Measurements from ENCODE around the gene EAF2. TPM values are rescaled to one million over a fixed set of nuclear protein-coding genes. Genes with fewer than 3 reads are reported as not detected.

EAF2 gene
- total and polyA plus RNA-seq, 2 of the 13 experiments (the other 11 are each of a cell fraction or from before 2014, with no cell fraction given), result 4.0 to 14.6 TPM

DNA sequence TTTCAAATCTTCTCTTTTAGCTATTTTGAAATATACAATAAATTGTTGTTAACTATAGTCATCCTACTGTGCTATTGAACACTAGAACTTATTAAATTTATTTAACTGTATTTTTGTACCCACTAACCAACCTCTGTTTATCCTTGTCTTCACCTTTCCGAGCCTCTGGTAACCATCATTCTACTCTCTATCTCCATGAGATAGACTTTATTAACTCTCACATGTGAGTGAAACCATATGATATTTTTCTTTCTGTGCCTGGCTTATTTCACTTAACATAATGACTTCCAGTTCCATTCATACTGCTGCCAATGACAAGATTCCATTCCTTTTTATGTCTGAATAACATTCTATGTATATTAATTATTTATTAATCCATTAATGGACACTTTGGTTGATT is 43.4 kb downstream of the EAF2 start:
- ATAC-seq, result no peak
- DNase-seq (ENCODE audit: low spot score), result no peak
- no peak overlapping the region for H2AFZ ChIP-seq (ENCODE audit: low read length)
- in situ Hi-C loops (cut with HindIII; ENCODE audit: extremely low pct_ligation_motif_present, low pct_unique_long_range_greater_than_20kb), result no loop called here
- no peaks in the 10 kb centered on the region for H3K27me3 ChIP-seq (ENCODE audit: control insufficient read depth in 1 of 2, insufficient read depth in 2 of 2, low read length in 2 of 2)
- H3K36me3 ChIP-seq (replicated peaks in 1 of 2; ENCODE audit: control insufficient read depth in 1 of 2, insufficient read depth in 2 of 2, low read length in 2 of 2), result no peaks in the 10 kb centered on the region
- H3K27ac ChIP-seq (ENCODE audit: extremely low read length, insufficient read depth, low read length), result no peak overlapping the region
- CTCF ChIA-PET (ENCODE audit: low intra/inter-chr PET ratio, low total read pairs), result no interaction called here
- no peaks in the 10 kb centered on the region for H3K9me3 ChIP-seq (ENCODE audit: low read length)
- POLR2A ChIA-PET, result no interaction called here
- intact Hi-C loops (cut with micrococcal nuclease; ENCODE audit: unreplicated experiment), result no loop called here
- 97% methylated on average over 1 of the region's 1 CpG for WGBS (ENCODE audit: low lambda C conversion rate)
- no peak for FAIRE-seq
- BruUV-seq (replicated peaks), result no TSS peak
- H3K4me1 ChIP-seq (ENCODE audit: insufficient read depth, low read length), result no peaks in the 10 kb centered on the region
- no peaks in the 10 kb centered on the region for H3K79me2 ChIP-seq (ENCODE audit: insufficient read depth, low read length)
- H3K4me3 ChIP-seq (replicated peaks in 1 of 3; ENCODE audit: insufficient read depth in 1 of 3, low read depth in 2 of 3, low read length in 3 of 3), result no peak overlapping the region
- H3K4me2 ChIP-seq (ENCODE audit: low read depth, low read length), result no peak overlapping the region
- no peak overlapping the region for H3K9ac ChIP-seq (ENCODE audit: insufficient read depth, low read depth, low read length)
- no peaks in the 10 kb centered on the region for H4K20me1 ChIP-seq (ENCODE audit: insufficient read depth, low read length)
- TF ChIP-seq JDP2 (CRISPR knock-in tag; IDR thresholded peaks at IDR 0.05; ENCODE audit: borderline replicate concordance) (no peak), ZNF7 (CRISPR knock-in tag; IDR thresholded peaks at IDR 0.05) (no peak), RAD21 (CRISPR knock-in tag; IDR thresholded peaks at IDR 0.05) (no peak), RARA (CRISPR knock-in tag; IDR thresholded peaks at IDR 0.05) (no peak)

DNA sequence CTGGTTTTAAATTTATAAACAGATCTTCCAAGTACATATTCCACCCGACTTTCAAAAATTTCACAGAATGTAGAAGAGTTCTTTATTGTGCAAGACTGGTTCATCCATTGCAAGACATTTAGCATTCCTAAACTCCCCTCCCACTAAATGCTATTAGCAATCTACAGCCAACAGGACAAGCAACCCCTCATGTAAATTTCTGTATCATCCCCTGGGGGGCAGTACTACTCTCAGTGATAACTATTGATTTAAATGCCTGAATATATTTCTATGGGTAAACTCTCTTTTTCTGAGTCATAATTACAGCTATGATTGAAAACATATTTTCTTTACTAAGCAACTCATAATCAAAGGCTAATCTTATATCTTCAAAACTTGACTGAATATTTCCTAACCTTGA is 48.5 kb downstream of the EAF2 start:
- Histone ChIP-seq H4K20me1 (ENCODE audit: insufficient read depth, low read length) (no peaks in the 10 kb centered on the region), H3K4me3 (replicated peaks in 1 of 3; ENCODE audit: insufficient read depth in 1 of 3, low read depth in 2 of 3, low read length in 3 of 3) (no peak overlapping the region), H3K4me2 (ENCODE audit: low read depth, low read length) (no peak overlapping the region), H3K4me1 (ENCODE audit: insufficient read depth, low read length) (no peaks in the 10 kb centered on the region), H3K36me3 (replicated peaks in 1 of 2; ENCODE audit: control insufficient read depth in 1 of 2, insufficient read depth in 2 of 2, low read length in 2 of 2) (no peaks in the 10 kb centered on the region), H3K79me2 (ENCODE audit: insufficient read depth, low read length) (no peaks in the 10 kb centered on the region), H3K9me3 (ENCODE audit: low read length) (no peaks in the 10 kb centered on the region), H3K9ac (ENCODE audit: insufficient read depth, low read depth, low read length) (no peak overlapping the region), H3K27me3 (ENCODE audit: control insufficient read depth in 1 of 2, insufficient read depth in 2 of 2, low read length in 2 of 2) (no peaks in the 10 kb centered on the region), H2AFZ (ENCODE audit: low read length) (no peak overlapping the region), H3K27ac (ENCODE audit: extremely low read length, insufficient read depth, low read length) (no peak overlapping the region)
- FAIRE-seq (no peak), DNase-seq (ENCODE audit: low spot score) (peak; percentile 35), ATAC-seq (peak; percentile 71)
- BruUV-seq (replicated peaks), result no TSS peak
- TF ChIP-seq STAG1 (CRISPR knock-in tag; IDR thresholded peaks at IDR 0.05) (peak; percentile 32), HNF4G (IDR thresholded peaks at IDR 0.05; ENCODE audit: borderline replicate concordance, low read depth, low read length) (no peak), HNF4G (CRISPR knock-in tag; IDR thresholded peaks at IDR 0.05; ENCODE audit: borderline replicate concordance, low read depth) (no peak), CEBPB (IDR thresholded peaks at IDR 0.05; ENCODE audit: borderline replicate concordance, low read depth, low read length) (peak; percentile 62)
- TF ChIP-seq, protein P1, sequence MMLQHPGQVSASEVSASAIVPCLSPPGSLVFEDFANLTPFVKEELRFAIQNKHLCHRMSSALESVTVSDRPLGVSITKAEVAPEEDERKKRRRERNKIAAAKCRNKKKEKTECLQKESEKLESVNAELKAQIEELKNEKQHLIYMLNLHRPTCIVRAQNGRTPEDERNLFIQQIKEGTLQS (CRISPR knock-in tag; IDR thresholded peaks at IDR 0.05), result no peak
- TF ChIP-seq, protein P2, sequence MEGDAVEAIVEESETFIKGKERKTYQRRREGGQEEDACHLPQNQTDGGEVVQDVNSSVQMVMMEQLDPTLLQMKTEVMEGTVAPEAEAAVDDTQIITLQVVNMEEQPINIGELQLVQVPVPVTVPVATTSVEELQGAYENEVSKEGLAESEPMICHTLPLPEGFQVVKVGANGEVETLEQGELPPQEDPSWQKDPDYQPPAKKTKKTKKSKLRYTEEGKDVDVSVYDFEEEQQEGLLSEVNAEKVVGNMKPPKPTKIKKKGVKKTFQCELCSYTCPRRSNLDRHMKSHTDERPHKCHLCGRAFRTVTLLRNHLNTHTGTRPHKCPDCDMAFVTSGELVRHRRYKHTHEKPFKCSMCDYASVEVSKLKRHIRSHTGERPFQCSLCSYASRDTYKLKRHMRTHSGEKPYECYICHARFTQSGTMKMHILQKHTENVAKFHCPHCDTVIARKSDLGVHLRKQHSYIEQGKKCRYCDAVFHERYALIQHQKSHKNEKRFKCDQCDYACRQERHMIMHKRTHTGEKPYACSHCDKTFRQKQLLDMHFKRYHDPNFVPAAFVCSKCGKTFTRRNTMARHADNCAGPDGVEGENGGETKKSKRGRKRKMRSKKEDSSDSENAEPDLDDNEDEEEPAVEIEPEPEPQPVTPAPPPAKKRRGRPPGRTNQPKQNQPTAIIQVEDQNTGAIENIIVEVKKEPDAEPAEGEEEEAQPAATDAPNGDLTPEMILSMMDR (CRISPR knock-in tag; IDR thresholded peaks at IDR 0.05), result peak; percentile 41
- intact Hi-C loops (cut with micrococcal nuclease; ENCODE audit: unreplicated experiment) (loop anchor here (2.0 kb wide), 1 partner anchor 111 kb away; no protein-coding TSS in a partner anchor), in situ Hi-C loops (cut with HindIII; ENCODE audit: extremely low pct_ligation_motif_present, low pct_unique_long_range_greater_than_20kb) (loop anchor here (5.0 kb wide), 1 partner anchor 104 kb away; no protein-coding TSS in a partner anchor)
- ChIA-PET POLR2A (no interaction called here), CTCF (ENCODE audit: low intra/inter-chr PET ratio, low total read pairs) (interaction anchor here (0.7 kb wide), 1 partner anchor 112 kb away, joined by 3 read pairs; no protein-coding TSS in a partner anchor)
- WGBS (ENCODE audit: low lambda C conversion rate), result 21% methylated on average over 1 of the region's 1 CpG

Data from HepG2 (cell line).